ENCODE measurements around the gene TAF11L4.
"Not testable (repeated sequence)": the region's sequence is repeated elsewhere in the genome, so short reads cannot be mapped to it uniquely, and the experiment has no call there.

DNA sequence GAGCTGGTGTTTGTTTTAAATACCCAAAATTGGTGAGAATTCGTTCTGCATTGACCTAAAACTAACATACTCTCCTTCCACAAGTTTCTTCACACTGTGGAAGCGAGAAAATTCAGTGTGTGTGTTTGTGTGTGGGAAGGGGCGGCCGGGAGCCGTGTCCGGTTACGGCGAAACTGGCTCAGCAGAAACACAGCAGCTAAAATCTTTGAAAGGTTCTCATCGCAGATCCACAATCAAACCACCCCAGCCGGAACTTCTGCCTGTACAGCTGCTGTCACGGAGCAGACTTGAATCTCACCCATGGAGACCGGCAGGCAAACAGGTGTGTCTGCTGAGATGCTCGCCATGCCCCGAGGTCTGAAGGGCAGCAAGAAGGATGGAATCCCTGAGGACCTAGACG lies 6.8 kb downstream of the TAF11L4 start, which contains the start of gene TAF11L6:
- TF ChIP-seq, protein P1, sequence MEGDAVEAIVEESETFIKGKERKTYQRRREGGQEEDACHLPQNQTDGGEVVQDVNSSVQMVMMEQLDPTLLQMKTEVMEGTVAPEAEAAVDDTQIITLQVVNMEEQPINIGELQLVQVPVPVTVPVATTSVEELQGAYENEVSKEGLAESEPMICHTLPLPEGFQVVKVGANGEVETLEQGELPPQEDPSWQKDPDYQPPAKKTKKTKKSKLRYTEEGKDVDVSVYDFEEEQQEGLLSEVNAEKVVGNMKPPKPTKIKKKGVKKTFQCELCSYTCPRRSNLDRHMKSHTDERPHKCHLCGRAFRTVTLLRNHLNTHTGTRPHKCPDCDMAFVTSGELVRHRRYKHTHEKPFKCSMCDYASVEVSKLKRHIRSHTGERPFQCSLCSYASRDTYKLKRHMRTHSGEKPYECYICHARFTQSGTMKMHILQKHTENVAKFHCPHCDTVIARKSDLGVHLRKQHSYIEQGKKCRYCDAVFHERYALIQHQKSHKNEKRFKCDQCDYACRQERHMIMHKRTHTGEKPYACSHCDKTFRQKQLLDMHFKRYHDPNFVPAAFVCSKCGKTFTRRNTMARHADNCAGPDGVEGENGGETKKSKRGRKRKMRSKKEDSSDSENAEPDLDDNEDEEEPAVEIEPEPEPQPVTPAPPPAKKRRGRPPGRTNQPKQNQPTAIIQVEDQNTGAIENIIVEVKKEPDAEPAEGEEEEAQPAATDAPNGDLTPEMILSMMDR (IDR thresholded peaks at IDR 0.05) = not testable (repeated sequence)
- not testable (repeated sequence) for TF ChIP-seq POLR2A (IDR thresholded peaks at IDR 0.05)

Measured in thyroid gland (tissue), 4 donors.